GM23338 (cell line): ENCODE results near the gene GPR82.

ENCODE experiments used
- CREB1 ChIP-seq: fragments of 250-450 bp; sonication (Bioruptor Pico); IDR thresholded peaks from 2 replicates; pipeline ENCODE4 v1.5.0; 2020; ENCODE audit warnings: low read depth, mild to moderate bottlenecking, moderate library complexity
- CTCF ChIP-seq, 2 experiments: fragments of 200-600 bp in 1 of 2; sonication (generic) in 1 of 2; conservative IDR thresholded peaks; 2 replicates each; pipeline versions ENCODE4 v1.5.1 to v1.6.1; 2016 to 2017; ENCODE audit warnings: antibody characterized with exemption in 2 of 2, low read depth in 2 of 2, mild to moderate bottlenecking in 2 of 2, moderate library complexity in 1 of 2
- ETS1 ChIP-seq: IDR thresholded peaks from 2 replicates; pipeline ENCODE4 v1.6.1; 2016; ENCODE audit warnings: antibody characterized with exemption
- EZH2 ChIP-seq: fragments of 200-600 bp; sonication (generic); IDR thresholded peaks from one replicate; pipeline ENCODE4 v1.8.0; 2017; ENCODE audit warnings: antibody characterized with exemption, mild to moderate bottlenecking, low read depth; ENCODE audit not compliant: unreplicated experiment
- EZH2phosphoT487 ChIP-seq: fragments of 200-600 bp; sonication (generic); IDR thresholded peaks from one replicate; pipeline ENCODE4 v1.8.1; 2018; ENCODE audit warnings: antibody characterized with exemption; ENCODE audit not compliant: unreplicated experiment
- JUNB ChIP-seq: IDR thresholded peaks from one replicate; pipeline ENCODE4 v1.6.1; 2016; ENCODE audit warnings: antibody characterized with exemption; ENCODE audit not compliant: unreplicated experiment
- POLR2AphosphoS5 ChIP-seq: IDR thresholded peaks from 2 replicates; pipeline ENCODE4 v1.6.1; 2016; ENCODE audit warnings: antibody characterized with exemption, low read depth
- REST ChIP-seq: IDR thresholded peaks from one replicate; pipeline ENCODE4 v1.6.1; 2018; ENCODE audit warnings: antibody characterized with exemption; ENCODE audit not compliant: unreplicated experiment
- ZNF114 ChIP-seq: fragments of 250-450 bp; sonication (Bioruptor Pico); IDR thresholded peaks from 2 replicates; pipeline ENCODE4 v1.5.0; 2020; ENCODE audit warnings: mild to moderate bottlenecking, moderate library complexity
- ZNF331 ChIP-seq: fragments of 250-450 bp; sonication (Bioruptor Pico); IDR thresholded peaks from 2 replicates; pipeline ENCODE4 v1.5.0; 2020; ENCODE audit warnings: low read depth, mild to moderate bottlenecking, moderate library complexity

- TF ChIP-seq CTCF (conservative IDR thresholded peaks at IDR 0.05; ENCODE audit: low read depth in 2 of 2): no peak
- no peak for TF ChIP-seq POLR2AphosphoS5
- TF ChIP-seq CREB1 (CRISPR knock-in tag): no peak
- no peak for TF ChIP-seq EZH2
- no peak for TF ChIP-seq REST
- TF ChIP-seq EZH2phosphoT487: no peak
- TF ChIP-seq JUNB: no peak
- TF ChIP-seq ZNF331 (CRISPR knock-in tag): no peak
- TF ChIP-seq ZNF114 (CRISPR knock-in tag): no peak
- TF ChIP-seq ETS1: no peak
Observed at GRCh38 chrX:41688835-41689234, 35.1 kb upstream of the GPR82 start, which contains the start of gene GPR34.
